GM19372 (cell line): ENCODE measurements around the gene LRRC66.

Experiments used
- ATAC-seq: cut with Tn5 transposase; IDR thresholded peaks from one replicate; pipeline ENCODE4 v1.9.1; 2021; ENCODE audit warnings: mild to moderate bottlenecking, low read depth, moderate library complexity; ENCODE audit not compliant: unreplicated experiment

Gene LRRC66

GRCh38 chr4:52016981-52017380 is 3.2 kb downstream of the LRRC66 start:
- no peak for ATAC-seq

- no peak for ATAC-seq
Measured at GRCh38 chr4:52015366-52015765, 4.8 kb downstream of the LRRC66 start.

GRCh38 chr4:52014903-52015302 is 5.3 kb downstream of the LRRC66 start:
- ATAC-seq, result no peak

GRCh38 chr4:52012651-52013050 is 7.5 kb downstream of the LRRC66 start:
- no peak for ATAC-seq

- no peak for ATAC-seq
Measured at GRCh38 chr4:52010986-52011385, 9.2 kb downstream of the LRRC66 start.

GRCh38 chr4:52006887-52007286 is 13.3 kb downstream of the LRRC66 start:
- ATAC-seq, result no peak

GRCh38 chr4:52005604-52006273 is 14.4 kb downstream of the LRRC66 start:
- ATAC-seq, result no peak

- no peak for ATAC-seq
Measured at GRCh38 chr4:52004414-52004813, 15.7 kb downstream of the LRRC66 start.

- ATAC-seq, result no peak
Measured at GRCh38 chr4:52001616-52002015, 18.5 kb downstream of the LRRC66 start.

- ATAC-seq, result no peak
Measured at GRCh38 chr4:51999250-51999649, 20.9 kb downstream of the LRRC66 start.

GRCh38 chr4:51998837-51999236 is 21.3 kb downstream of the LRRC66 start:
- ATAC-seq, result no peak

GRCh38 chr4:51997647-51998046 is 22.5 kb downstream of the LRRC66 start:
- ATAC-seq, result no peak

- no peak for ATAC-seq
Measured at GRCh38 chr4:51995647-51996220, 24.4 kb downstream of the LRRC66 start.

- ATAC-seq, result no peak
Measured at GRCh38 chr4:51965862-51966261, 54.3 kb downstream of the LRRC66 start.

GRCh38 chr4:51963841-51964517 is 56.2 kb downstream of the LRRC66 start:
- ATAC-seq, result no peak

- no peak for ATAC-seq
Measured at GRCh38 chr4:51960486-51960885, 59.7 kb downstream of the LRRC66 start.

- no peak for ATAC-seq
Measured at GRCh38 chr4:51958199-51958968, 61.8 kb downstream of the LRRC66 start.
